Loucy (cell line): Measurements from ENCODE around the gene ZFTA.

Source experiments
- H2AFZ ChIP-seq: fragments of 200-600 bp; sonication (generic); 2 replicates; pipeline ENCODE4 v1.6.0; 2016; ENCODE audit warnings: antibody characterized with exemption, mild to moderate bottlenecking, low read length, moderate library complexity
- H3F3A ChIP-seq: fragments of 200-600 bp; 2 replicates; pipeline ENCODE4 v1.6.0; 2016; ENCODE audit warnings: antibody characterized with exemption, low read depth, mild to moderate bottlenecking
- H3K27me3 ChIP-seq: fragments of 200-600 bp; sonication (generic); 2 replicates; pipeline ENCODE4 v1.6.1; 2014; ENCODE audit warnings: low read length, mild to moderate bottlenecking; ENCODE audit not compliant: insufficient read depth, poor library complexity, severe bottlenecking
- H3K36me3 ChIP-seq: fragments of 200-600 bp; sonication (generic); 2 replicates; pipeline ENCODE4 v1.6.1; 2016; ENCODE audit warnings: low read length; ENCODE audit not compliant: insufficient read depth
- H3K4me1 ChIP-seq: fragments of 200-600 bp; sonication (generic); 2 replicates; pipeline ENCODE4 v1.5.1; 2014; ENCODE audit warnings: low read length, mild to moderate bottlenecking; ENCODE audit not compliant: insufficient read depth, poor library complexity, severe bottlenecking
- H3K4me2 ChIP-seq: fragments of 200-600 bp; sonication (generic); 2 replicates; pipeline ENCODE4 v1.6.0; 2014; ENCODE audit warnings: antibody characterized with exemption, low read length, low read depth, mild to moderate bottlenecking; ENCODE audit not compliant: poor library complexity, severe bottlenecking
- H3K4me3 ChIP-seq: fragments of 200-600 bp; sonication (generic); 2 replicates; pipeline ENCODE4 v1.5.1; 2014; ENCODE audit warnings: low read length, mild to moderate bottlenecking, mixed read lengths; ENCODE audit not compliant: poor library complexity, severe bottlenecking
- H3K79me2 ChIP-seq: fragments of 200-600 bp; sonication (generic); 2 replicates; pipeline ENCODE4 v1.6.1; 2014; ENCODE audit warnings: low read length; ENCODE audit not compliant: insufficient read depth
- H3K9ac ChIP-seq: fragments of 200-600 bp; sonication (generic); 2 replicates; pipeline ENCODE4 v1.6.0; 2014; ENCODE audit warnings: mild to moderate bottlenecking, low read depth, low read length, moderate library complexity; ENCODE audit not compliant: poor library complexity, severe bottlenecking
- H3K9me2 ChIP-seq: fragments of 200-600 bp; sonication (generic); replicated peaks from 2 replicates; pipeline ENCODE4 v1.6.1; 2016; ENCODE audit warnings: low read depth, low read length, mixed read lengths
- H3K9me3 ChIP-seq: fragments of 200-600 bp; sonication (generic); 2 replicates; pipeline ENCODE4 v1.6.1; 2014; ENCODE audit warnings: mild to moderate bottlenecking, antibody characterized with exemption, low read length, low read depth; ENCODE audit not compliant: insufficient read depth
- H4K20me1 ChIP-seq: fragments of 200-600 bp; sonication (generic); 2 replicates; pipeline ENCODE4 v1.6.0; 2014; ENCODE audit warnings: antibody characterized with exemption, low read length, mild to moderate bottlenecking; ENCODE audit not compliant: insufficient read depth, poor library complexity, severe bottlenecking
- CTCF ChIP-seq: fragments of 200-600 bp; sonication (generic); conservative IDR thresholded peaks from 2 replicates; pipeline ENCODE4 v1.5.1; 2014; ENCODE audit warnings: mild to moderate bottlenecking, antibody characterized with exemption, low read length
- EZH2phosphoT487 ChIP-seq: fragments of 200-600 bp; IDR thresholded peaks from 2 replicates; pipeline ENCODE4 v1.6.1; 2018; ENCODE audit warnings: antibody characterized with exemption, mild to moderate bottlenecking, moderate library complexity, borderline replicate concordance

Gene ZFTA

DNA sequence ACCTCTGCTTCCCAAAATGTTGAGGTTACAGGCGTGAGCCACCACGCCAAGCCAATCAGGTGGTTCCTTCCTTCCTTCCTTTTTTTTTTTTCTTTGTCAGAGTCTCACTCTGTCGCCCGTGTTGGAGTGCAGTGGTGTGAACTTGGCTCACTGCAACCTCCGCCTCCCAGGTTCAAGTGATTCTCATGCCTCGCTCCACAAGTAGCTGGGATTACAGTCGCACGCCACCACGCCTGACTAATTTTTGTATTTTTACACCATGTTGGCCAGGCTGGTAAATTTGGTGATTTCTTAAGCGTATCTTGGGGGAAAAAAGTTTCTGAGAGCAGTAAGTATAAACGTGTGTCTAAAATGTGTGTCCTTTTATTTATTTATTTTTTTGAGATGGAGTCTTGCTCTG lies 26.5 kb upstream of the ZFTA start:
- TF ChIP-seq CTCF (no peak), EZH2phosphoT487 (no peak)
- Histone ChIP-seq H3K79me2 (no peaks in the 10 kb centered on the region), H3F3A (no peaks in the 10 kb centered on the region), H3K4me1 (no peaks in the 10 kb centered on the region), H4K20me1 (no peaks in the 10 kb centered on the region), H3K36me3 (no peaks in the 10 kb centered on the region), H3K27me3 (no peaks in the 10 kb centered on the region), H3K9ac (no peak overlapping the region), H3K9me3 (no peaks in the 10 kb centered on the region), H3K4me2 (no peak overlapping the region), H2AFZ (no peak overlapping the region), H3K9me2 (no peaks in the 10 kb centered on the region), H3K4me3 (no peak overlapping the region)

DNA sequence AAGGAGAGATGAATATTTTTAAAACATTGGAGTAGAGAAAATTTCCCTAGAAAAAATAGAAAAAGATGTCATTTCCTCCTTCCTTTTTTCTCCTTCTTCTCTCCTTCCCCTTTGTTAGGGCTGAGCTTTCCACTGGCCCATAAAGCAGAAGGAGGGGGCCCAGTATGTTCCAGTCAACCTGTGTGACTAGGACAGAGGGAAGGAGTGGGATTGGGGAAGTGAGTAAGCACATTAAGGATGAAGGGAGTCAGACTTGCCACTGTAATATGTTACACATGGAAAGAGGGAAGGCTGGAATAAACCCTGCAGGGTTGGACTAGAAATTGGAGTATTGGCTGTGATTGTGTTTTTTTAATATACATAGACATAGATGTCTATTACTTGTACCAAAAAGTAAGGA lies 24.6 kb upstream of the ZFTA start:
- Histone ChIP-seq H3K9ac (no peak overlapping the region), H3K79me2 (no peaks in the 10 kb centered on the region), H3K36me3 (no peaks in the 10 kb centered on the region), H3K4me1 (no peaks in the 10 kb centered on the region), H4K20me1 (no peaks in the 10 kb centered on the region), H3K9me3 (no peaks in the 10 kb centered on the region), H2AFZ (no peak overlapping the region), H3F3A (no peaks in the 10 kb centered on the region), H3K4me3 (no peak overlapping the region), H3K27me3 (no peaks in the 10 kb centered on the region), H3K9me2 (no peaks in the 10 kb centered on the region), H3K4me2 (no peak overlapping the region)
- TF ChIP-seq EZH2phosphoT487 (no peak), CTCF (no peak)

DNA sequence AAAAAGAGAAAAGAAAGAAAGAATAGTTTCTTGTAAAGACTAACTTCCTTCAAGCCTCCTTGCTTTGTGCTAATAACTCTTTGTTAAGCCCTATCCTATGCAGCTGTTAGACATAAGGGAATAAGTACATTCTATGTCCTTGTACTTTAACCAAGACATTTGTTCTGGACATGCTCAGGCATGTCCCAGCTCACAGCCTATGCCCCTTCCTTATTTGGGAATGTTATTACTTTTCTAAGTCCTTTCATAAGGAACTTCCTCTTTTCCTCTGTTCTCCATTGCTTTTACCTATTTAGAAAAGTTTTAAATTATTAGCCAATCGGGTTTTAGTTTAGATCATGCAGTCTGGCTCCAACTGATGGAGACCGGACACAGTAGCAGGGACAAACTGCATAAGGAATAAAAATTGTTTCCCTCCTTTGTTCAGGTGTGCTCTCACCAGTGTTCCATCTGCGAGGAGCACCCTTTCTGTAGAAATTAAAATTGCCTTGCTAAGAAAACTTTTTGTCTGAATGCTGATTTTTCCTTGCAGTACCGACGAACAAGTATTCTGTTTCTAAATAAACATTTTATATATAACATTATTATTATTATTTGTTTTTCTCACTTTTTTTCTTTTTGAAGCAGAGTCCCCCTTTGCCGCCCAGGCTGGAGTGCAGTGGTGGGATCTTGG lies 23.1 kb upstream of the ZFTA start:
- Histone ChIP-seq H3K79me2 (no peaks in the 10 kb centered on the region), H2AFZ (no peak overlapping the region), H3K9me2 (no peaks in the 10 kb centered on the region), H3K4me1 (no peaks in the 10 kb centered on the region), H3K27me3 (no peaks in the 10 kb centered on the region), H3K4me2 (no peak overlapping the region), H3K9me3 (no peaks in the 10 kb centered on the region), H3K36me3 (no peaks in the 10 kb centered on the region), H3K9ac (no peak overlapping the region), H4K20me1 (no peaks in the 10 kb centered on the region), H3K4me3 (no peak overlapping the region), H3F3A (no peaks in the 10 kb centered on the region)
- TF ChIP-seq EZH2phosphoT487 (no peak), CTCF (no peak)
